NCI-H345 (cell line): ENCODE data around the gene HSPB1.
"Not testable (repeated sequence)": the region's sequence is repeated elsewhere in the genome, so short reads cannot be mapped to it uniquely, and the experiment has no call there.

Experiments
- DNase-seq: peaks from one replicate; lab custom pipeline; 2025; lab: John Stamatoyannopoulos, UW

HSPB1 gene

GRCh38 chr7:76334320-76334967 is 32.0 kb downstream of the HSPB1 start:
- no peak for DNase-seq

GRCh38 chr7:76335417-76335816 is 32.9 kb downstream of the HSPB1 start:
- DNase-seq = not testable (repeated sequence)

- no peak for DNase-seq
These were observed 33.6 kb downstream of the HSPB1 start for GRCh38 chr7:76336094-76336493.

- no peak for DNase-seq
These were observed 34.7 kb downstream of the HSPB1 start for GRCh38 chr7:76337147-76337546.

GRCh38 chr7:76338298-76339084 is 36.0 kb downstream of the HSPB1 start:
- no peak for DNase-seq

- no peak for DNase-seq
These were observed 38.2 kb downstream of the HSPB1 start for GRCh38 chr7:76340617-76341131.

- no peak for DNase-seq
These were observed 39.7 kb downstream of the HSPB1 start for GRCh38 chr7:76342222-76342621.

- no peak for DNase-seq
These were observed 40.9 kb downstream of the HSPB1 start for GRCh38 chr7:76343294-76343930.

GRCh38 chr7:76343931-76344321 is 41.5 kb downstream of the HSPB1 start:
- no peak for DNase-seq

GRCh38 chr7:76346097-76346496 is 43.6 kb downstream of the HSPB1 start:
- DNase-seq = no peak

GRCh38 chr7:76346778-76347177 is 44.3 kb downstream of the HSPB1 start:
- DNase-seq = no peak

GRCh38 chr7:76347710-76348109 is 45.2 kb downstream of the HSPB1 start:
- no peak for DNase-seq

GRCh38 chr7:76349313-76349885 is 46.9 kb downstream of the HSPB1 start:
- no peak for DNase-seq

GRCh38 chr7:76351372-76351771 is 48.9 kb downstream of the HSPB1 start:
- no peak for DNase-seq

GRCh38 chr7:76352193-76352592 is 49.7 kb downstream of the HSPB1 start:
- DNase-seq = no peak

- no peak for DNase-seq
These were observed 51.3 kb downstream of the HSPB1 start for GRCh38 chr7:76353744-76354143.
